HepG2 (cell line): ENCODE results near the gene SSNA1. TPM values are rescaled to one million over a fixed set of nuclear protein-coding genes. Genes with fewer than 3 reads are reported as not detected.

Experiments used
- AFF4 ChIP-seq: sonication (generic); formaldehyde crosslinking; IDR thresholded peaks from 2 replicates; pipeline ENCODE4 v1.4.0; 2020; ENCODE audit warnings: missing genetic modification reagents
- EP300 ChIP-seq, 3 experiments: sonication (generic) in 1 of 3; formaldehyde crosslinking in 1 of 3; IDR thresholded peaks; 2 replicates each; pipeline versions ENCODE4 v1.5.1 to v1.6.1; 2011 to 2020; ENCODE audit warnings: low read depth in 2 of 3, low read length in 2 of 3, borderline replicate concordance in 1 of 3, improper control_type of control experiment in 1 of 3, mild to moderate bottlenecking in 1 of 3, missing genetic modification reagents in 1 of 3, moderate library complexity in 1 of 3
- GATAD2A ChIP-seq: IDR thresholded peaks from 2 replicates; pipeline ENCODE4 v1.6.1; 2016
- GLI4 ChIP-seq: sonication (generic); formaldehyde crosslinking; IDR thresholded peaks from 2 replicates; pipeline ENCODE4 v1.5.1; 2020; ENCODE audit warnings: missing genetic modification reagents, mild to moderate bottlenecking, moderate library complexity, borderline replicate concordance
- HNF1A ChIP-seq, 2 experiments: sonication (generic) in 1 of 2; formaldehyde crosslinking in 1 of 2; IDR thresholded peaks; 2 replicates each; pipeline versions ENCODE4 v1.4.0 to v1.6.1; 2016 to 2020; ENCODE audit warnings: borderline replicate concordance in 1 of 2, low read depth in 1 of 2, mild to moderate bottlenecking in 1 of 2, missing genetic modification reagents in 1 of 2
- MAX ChIP-seq: IDR thresholded peaks from 2 replicates; pipeline ENCODE4 v1.6.1; 2012; ENCODE audit warnings: inconsistent platforms
- NCOA2 ChIP-seq: sonication (generic); formaldehyde crosslinking; IDR thresholded peaks from 2 replicates; pipeline ENCODE4 v1.8.0; 2022; ENCODE audit warnings: inconsistent platforms
- TFE3 ChIP-seq: IDR thresholded peaks from 2 replicates; pipeline ENCODE4 v1.6.1; 2016
- TRAFD1 ChIP-seq: sonication (generic); formaldehyde crosslinking; IDR thresholded peaks from 2 replicates; pipeline ENCODE4 v1.5.1; 2020; ENCODE audit warnings: missing genetic modification reagents, mild to moderate bottlenecking, borderline replicate concordance
- ZNF513 ChIP-seq: sonication (generic); formaldehyde crosslinking; conservative IDR thresholded peaks from 2 replicates; pipeline ENCODE4 v1.5.0; 2020; ENCODE audit warnings: missing genetic modification reagents
- ZNF530 ChIP-seq: sonication (generic); formaldehyde crosslinking; IDR thresholded peaks from 2 replicates; pipeline ENCODE4 v1.5.0; 2020; ENCODE audit warnings: low read depth, mild to moderate bottlenecking, missing genetic modification reagents
- ZNF546 ChIP-seq: sonication (generic); formaldehyde crosslinking; conservative IDR thresholded peaks from 2 replicates; pipeline ENCODE4 v1.8.1; 2023; ENCODE audit warnings: mild to moderate bottlenecking, missing genetic modification reagents
- ZNF652 ChIP-seq: IDR thresholded peaks from 2 replicates; pipeline ENCODE4 v1.6.1; 2016; ENCODE audit warnings: low read depth, borderline replicate concordance
- polyA plus RNA-seq, 8 experiments: library from polyadenylated mRNA; depleted of rRNA in 3 of 8; stranded (reverse) in 7 of 8; unstranded in 1 of 8; fragments of >200 nt; fragmentation: Illumina TruSeq in 4 of 8; extraction: Trizol in 4 of 8; gene quantifications; 2 replicates each; pipeline versions ENCODE4 v1.2.1 to v1.2.3, GENCODE V29; 2011 to 2016; ENCODE audit warnings: low read depth in 4 of 8, missing spikeins in 1 of 8, mixed read lengths in 1 of 8; ENCODE audit not compliant: insufficient read depth in 1 of 8
- total RNA-seq, 5 experiments: library from RNA; depleted of rRNA; stranded (reverse); fragments of >200 nt; fragmentation: Illumina TruSeq; extraction: Trizol; gene quantifications; 2 replicates each; pipeline ENCODE4 v1.2.3, GENCODE V29; 2016; ENCODE audit warnings: low read depth in 1 of 5

Gene SSNA1
- total and polyA plus RNA-seq, 2 of the 13 experiments (the other 11 are each of a cell fraction or from before 2014, with no cell fraction given): 35.9 to 49.4 TPM

- TF ChIP-seq AFF4 (CRISPR knock-in tag): 0 out of 2 replicates have a peak, but pooled peaks have one; percentile 79
- peak; percentile 58 for TF ChIP-seq NCOA2 (CRISPR knock-in tag)
- peak in 1 of 2 experiments; percentile 52; a peak in 1 of 4 replicates for TF ChIP-seq EP300 (IDR thresholded peaks at IDR 0.05; ENCODE audit: low read depth in 2 of 2, low read length in 2 of 2)
- peak; percentile 21; the same call in 1 of the 2 replicates for TF ChIP-seq EP300 (CRISPR knock-in tag; IDR thresholded peaks at IDR 0.05; ENCODE audit: borderline replicate concordance)
- no peak for TF ChIP-seq GLI4
- no peak for TF ChIP-seq HNF1A (IDR thresholded peaks at IDR 0.05; ENCODE audit: low read depth)
- no peak for TF ChIP-seq HNF1A (CRISPR knock-in tag; IDR thresholded peaks at IDR 0.05; ENCODE audit: borderline replicate concordance)
- TF ChIP-seq ZNF652: no peak
- peak; percentile 68; the same call in 1 of the 2 replicates for TF ChIP-seq TFE3 (CRISPR knock-in tag)
- TF ChIP-seq TRAFD1: no peak
- peak; percentile 60 for TF ChIP-seq MAX
- 0 out of 2 replicates have a peak, but pooled peaks have one; percentile 30 for TF ChIP-seq ZNF546 (CRISPR knock-in tag)
- no peak for TF ChIP-seq ZNF513 (CRISPR knock-in tag)
- TF ChIP-seq GATAD2A (CRISPR knock-in tag): peak; percentile 59; the same call in 1 of the 2 replicates
- no peak for TF ChIP-seq ZNF530 (CRISPR knock-in tag)
Observed at GRCh38 chr9:137198051-137198901, 9.8 kb downstream of the SSNA1 start (continued).
